Liver (tissue), 3 donors: ENCODE results near the gene LHPP.

ENCODE experiments used
- CTCF ChIP-seq: fragments of 150-350 bp; IDR thresholded peaks from 2 replicates; pipeline ENCODE4 v1.5.1; 2017; ENCODE audit warnings: improper control_type of control experiment, low read depth, low read length; ENCODE audit not compliant: missing input control
- HNF4A ChIP-seq, 2 donors: conservative IDR thresholded peaks; 2 replicates each; pipeline ENCODE4 v1.6.1; 2016; ENCODE audit warnings: antibody characterized with exemption in 2 of 2, mild to moderate bottlenecking in 2 of 2
- JUND ChIP-seq, 2 donors: IDR thresholded peaks; 2 replicates each; pipeline ENCODE4 v1.6.1; 2016; ENCODE audit warnings: antibody characterized with exemption in 2 of 2
- MAX ChIP-seq: IDR thresholded peaks from 2 replicates; pipeline ENCODE4 v1.6.1; 2016; ENCODE audit warnings: antibody characterized with exemption
- RAD21 ChIP-seq, 2 donors: IDR thresholded peaks; 2 replicates each; pipeline ENCODE4 v1.6.1; 2016; ENCODE audit warnings: antibody characterized with exemption in 2 of 2, mild to moderate bottlenecking in 2 of 2
- RXRA ChIP-seq, 2 donors: IDR thresholded peaks; 2 replicates each; pipeline ENCODE4 v1.6.1; 2017 to 2018; ENCODE audit warnings: antibody characterized with exemption in 2 of 2, mild to moderate bottlenecking in 1 of 2
- TAF1 ChIP-seq: conservative IDR thresholded peaks from 2 replicates; pipeline ENCODE4 v1.6.1; 2016; ENCODE audit warnings: antibody characterized with exemption, mild to moderate bottlenecking
- donor health status: healthy.
- donor health status: healthy.

GRCh38 chr10:124419635-124420034 is 42.0 kb upstream of the LHPP start:
- TF ChIP-seq CTCF: no peak
- no peak for TF ChIP-seq JUND (IDR thresholded peaks at IDR 0.05)
- no peak for TF ChIP-seq TAF1
- TF ChIP-seq MAX: no peak
- TF ChIP-seq RXRA (IDR thresholded peaks at IDR 0.05): no peak
- no peak for TF ChIP-seq HNF4A (conservative IDR thresholded peaks at IDR 0.05)
- no peak for TF ChIP-seq RAD21 (IDR thresholded peaks at IDR 0.05)
